Activated T-helper 2 cell treated with anti-CD3 and anti-CD28 coated beads, Interferon-gamma antibody, Interleukin-2, Interleukin-4, amounts not matched to agents 10 μg/mL and 5 μg/mL and 100 μg/mL, durations not matched to agents 14 hours and 24 hours and 36 hours (primary cell): ENCODE data around the gene TFIP11. TPM values are rescaled to one million over a fixed set of nuclear protein-coding genes. Genes with fewer than 3 reads are reported as not detected.

Source experiments
- DNase-seq: peaks from one replicate; pipeline ENCODE4 v3.0.0; 2021; ENCODE audit warnings: low spot score
- H3K27ac Mint-ChIP-seq: one replicate; pipeline ENCODE4 v1.8.0; 2021; ENCODE audit warnings: mixed read lengths
- H3K27me3 Mint-ChIP-seq: one replicate; pipeline ENCODE4 v1.8.0; 2021; ENCODE audit warnings: low read depth, mixed read lengths
- H3K36me3 Mint-ChIP-seq: one replicate; pipeline ENCODE4 v1.8.0; 2021; ENCODE audit warnings: low read depth, mixed read lengths
- H3K4me1 Mint-ChIP-seq: one replicate; pipeline ENCODE4 v1.8.0; 2021; ENCODE audit warnings: low read depth, mixed read lengths
- H3K4me3 Mint-ChIP-seq: one replicate; pipeline ENCODE4 v1.8.0; 2021; ENCODE audit warnings: low read depth, mild to moderate bottlenecking, moderate library complexity, mixed read lengths
- H3K9me3 Mint-ChIP-seq: one replicate; pipeline ENCODE4 v1.8.0; 2021; ENCODE audit warnings: mixed read lengths
- intact Hi-C: fragments of 100-400 bp; cut with micrococcal nuclease; formaldehyde crosslinking; loops from one replicate; pipeline ENCODE4 v1.15.1; 2023
- total RNA-seq: library from RNA; stranded (reverse); gene quantifications from 2 replicates; pipeline ENCODE4 v1.2.3, GENCODE V29; 2022

Gene TFIP11
- total RNA-seq, 1 donor from 2014 or later: 49.7 TPM

- H3K27ac Mint-ChIP-seq: peak overlapping the region; percentile 86
- H3K9me3 Mint-ChIP-seq: no peaks in the 10 kb centered on the region
- intact Hi-C loops: loop anchor here (5.0 kb wide), 1 partner anchor 192 kb away; no protein-coding TSS in a partner anchor
- peak overlapping the region; percentile 77 for H3K4me3 Mint-ChIP-seq
- no peaks in the 10 kb centered on the region for H3K27me3 Mint-ChIP-seq
- no peak for DNase-seq
- peaks cover 65% of the 10 kb centered on the region for H3K4me1 Mint-ChIP-seq
- peaks cover 50% of the 10 kb centered on the region for H3K36me3 Mint-ChIP-seq
These were observed 32.3 kb downstream of the TFIP11 start for GRCh38 chr22:26479792-26480610.

GRCh38 chr22:26479043-26479791 lies 33.1 kb downstream of the TFIP11 start:
- H3K27me3 Mint-ChIP-seq: no peaks in the 10 kb centered on the region
- intact Hi-C loops: no loop called here
- peaks cover 55% of the 10 kb centered on the region for H3K36me3 Mint-ChIP-seq
- peaks cover 65% of the 10 kb centered on the region for H3K4me1 Mint-ChIP-seq
- H3K9me3 Mint-ChIP-seq: no peaks in the 10 kb centered on the region
- H3K27ac Mint-ChIP-seq: peak overlapping the region; percentile 86
- no peak for DNase-seq
- peak overlapping the region; percentile 77 for H3K4me3 Mint-ChIP-seq

DNA sequence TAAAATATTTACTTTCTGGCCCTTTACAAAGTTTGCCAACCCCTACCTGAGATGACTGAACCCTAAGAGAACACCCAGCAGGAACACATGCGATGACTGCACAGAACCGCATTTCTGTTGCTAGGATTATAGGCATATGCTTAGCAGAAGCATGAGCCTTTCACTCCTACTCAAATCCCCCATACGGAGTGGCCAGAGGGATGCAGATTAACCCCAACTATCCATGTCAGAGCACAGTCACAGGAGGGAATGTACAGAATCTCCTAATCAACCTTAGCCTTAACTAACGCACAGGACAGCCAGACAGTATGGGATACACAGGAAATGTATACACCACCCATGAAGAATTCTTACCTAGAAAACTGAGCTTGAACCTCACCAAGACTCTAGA lies 34.9 kb downstream of the TFIP11 start:
- Mint-ChIP-seq H3K36me3 (peaks cover 66% of the 10 kb centered on the region), H3K9me3 (no peaks in the 10 kb centered on the region), H3K27me3 (no peaks in the 10 kb centered on the region), H3K4me3 (peak overlapping the region; percentile 74), H3K27ac (peak overlapping the region; percentile 80), H3K4me1 (peaks cover 56% of the 10 kb centered on the region)
- intact Hi-C loops: no loop called here
- DNase-seq: no peak

GRCh38 chr22:26476705-26477340 lies 35.5 kb downstream of the TFIP11 start:
- H3K27ac Mint-ChIP-seq: peak overlapping the region; percentile 65
- no peak overlapping the region for H3K4me3 Mint-ChIP-seq
- H3K4me1 Mint-ChIP-seq: peaks cover 51% of the 10 kb centered on the region
- H3K9me3 Mint-ChIP-seq: no peaks in the 10 kb centered on the region
- DNase-seq: no peak
- H3K36me3 Mint-ChIP-seq: peaks cover 70% of the 10 kb centered on the region
- H3K27me3 Mint-ChIP-seq: no peaks in the 10 kb centered on the region
- intact Hi-C loops: no loop called here

GRCh38 chr22:26474682-26475081 lies 37.6 kb downstream of the TFIP11 start:
- DNase-seq: no peak
- Mint-ChIP-seq H3K9me3 (no peaks in the 10 kb centered on the region), H3K27me3 (no peaks in the 10 kb centered on the region), H3K36me3 (peaks cover 75% of the 10 kb centered on the region), H3K27ac (no peak overlapping the region), H3K4me1 (peaks cover 33% of the 10 kb centered on the region), H3K4me3 (no peak overlapping the region)
- intact Hi-C loops: no loop called here

GRCh38 chr22:26471522-26471921 lies 40.8 kb downstream of the TFIP11 start:
- no peaks in the 10 kb centered on the region for H3K9me3 Mint-ChIP-seq
- intact Hi-C loops: no loop called here
- peaks cover 66% of the 10 kb centered on the region for H3K36me3 Mint-ChIP-seq
- DNase-seq: no peak
- no peak overlapping the region for H3K27ac Mint-ChIP-seq
- H3K4me3 Mint-ChIP-seq: no peak overlapping the region
- peaks cover 7% of the 10 kb centered on the region for H3K4me1 Mint-ChIP-seq
- H3K27me3 Mint-ChIP-seq: no peaks in the 10 kb centered on the region

- intact Hi-C loops: no loop called here
- Mint-ChIP-seq H3K27ac (no peak overlapping the region), H3K4me1 (peaks cover 5% of the 10 kb centered on the region), H3K9me3 (no peaks in the 10 kb centered on the region), H3K4me3 (no peak overlapping the region), H3K36me3 (peaks cover 66% of the 10 kb centered on the region), H3K27me3 (no peaks in the 10 kb centered on the region)
- no peak for DNase-seq
These were observed 41.5 kb downstream of the TFIP11 start for GRCh38 chr22:26470807-26471206.

GRCh38 chr22:26466196-26466595 lies 46.1 kb downstream of the TFIP11 start:
- Mint-ChIP-seq H3K4me3 (no peak overlapping the region), H3K9me3 (no peaks in the 10 kb centered on the region), H3K36me3 (peaks cover 60% of the 10 kb centered on the region), H3K27me3 (no peaks in the 10 kb centered on the region), H3K27ac (no peak overlapping the region), H3K4me1 (peaks cover 1% of the 10 kb centered on the region)
- intact Hi-C loops: no loop called here
- no peak for DNase-seq

DNA sequence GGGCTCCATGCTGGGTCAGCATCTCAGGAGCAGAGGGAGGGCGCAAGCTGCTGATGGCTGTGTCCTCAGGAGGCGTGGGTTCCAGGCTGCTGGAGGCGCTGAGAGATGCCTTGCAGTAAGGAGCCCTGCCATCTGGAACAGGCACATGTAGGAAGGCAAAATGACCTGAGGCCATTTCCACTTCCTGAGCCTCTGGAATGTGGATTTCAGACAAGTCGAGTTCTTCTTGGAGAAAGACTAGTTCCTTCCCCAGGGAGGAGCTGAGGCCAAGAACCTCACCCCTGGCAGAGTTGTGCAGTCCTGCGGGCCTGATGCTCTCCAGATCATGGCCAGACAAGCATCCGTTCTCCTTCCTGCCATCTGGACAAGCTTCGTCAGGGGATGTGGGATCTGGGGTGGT lies 48.0 kb downstream of the TFIP11 start:
- no peaks in the 10 kb centered on the region for H3K27me3 Mint-ChIP-seq
- no peak for DNase-seq
- no peak overlapping the region for H3K27ac Mint-ChIP-seq
- H3K4me1 Mint-ChIP-seq: peaks cover 1% of the 10 kb centered on the region
- peaks cover 59% of the 10 kb centered on the region for H3K36me3 Mint-ChIP-seq
- intact Hi-C loops: no loop called here
- no peak overlapping the region for H3K4me3 Mint-ChIP-seq
- no peaks in the 10 kb centered on the region for H3K9me3 Mint-ChIP-seq

GRCh38 chr22:26463688-26464087 lies 48.6 kb downstream of the TFIP11 start:
- no peaks in the 10 kb centered on the region for H3K9me3 Mint-ChIP-seq
- H3K27me3 Mint-ChIP-seq: no peaks in the 10 kb centered on the region
- H3K4me3 Mint-ChIP-seq: no peak overlapping the region

DNA sequence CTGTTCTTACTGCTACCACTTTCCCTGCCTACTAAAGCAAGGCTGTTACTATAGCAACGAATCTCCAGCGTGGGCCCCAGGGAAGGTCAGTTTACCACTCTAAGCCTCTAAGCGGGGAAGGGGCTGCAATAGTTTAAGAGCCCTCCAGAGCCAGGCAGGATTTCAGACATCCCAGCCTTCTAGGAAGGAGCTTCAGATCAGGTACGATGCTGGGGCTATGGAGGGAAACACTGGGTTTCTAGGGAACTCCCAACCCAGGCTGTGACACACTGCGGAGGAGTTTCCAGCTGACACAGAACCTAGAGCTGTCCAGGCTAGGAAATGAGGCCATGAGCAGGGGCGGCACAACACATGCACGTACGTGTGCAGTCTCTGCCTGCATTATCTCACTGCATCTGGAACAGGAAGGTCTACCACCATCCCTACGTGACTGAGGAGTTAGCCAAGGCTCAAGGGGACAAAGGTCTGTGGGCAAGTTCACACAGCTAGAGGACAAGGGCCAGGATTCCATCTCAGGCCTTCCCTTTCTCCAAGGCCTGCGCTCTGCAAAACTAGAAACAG lies 49.1 kb downstream of the TFIP11 start:
- intact Hi-C loops: no loop called here
- peaks cover 50% of the 10 kb centered on the region for H3K36me3 Mint-ChIP-seq
- H3K27me3 Mint-ChIP-seq: no peaks in the 10 kb centered on the region
- no peak overlapping the region for H3K4me3 Mint-ChIP-seq
- H3K4me1 Mint-ChIP-seq: peaks cover 1% of the 10 kb centered on the region
- DNase-seq: no peak
- H3K9me3 Mint-ChIP-seq: no peaks in the 10 kb centered on the region
- H3K27ac Mint-ChIP-seq: no peak overlapping the region

More at GRCh38 chr22:26463688-26464087, 48.6 kb downstream of the TFIP11 start:
- peaks cover 52% of the 10 kb centered on the region for H3K36me3 Mint-ChIP-seq
- no peak for DNase-seq
- intact Hi-C loops: no loop called here
- H3K4me1 Mint-ChIP-seq: peaks cover 1% of the 10 kb centered on the region
- no peak overlapping the region for H3K27ac Mint-ChIP-seq

- intact Hi-C loops: no loop called here
- no peak overlapping the region for H3K27ac Mint-ChIP-seq
- peaks cover 1% of the 10 kb centered on the region for H3K4me1 Mint-ChIP-seq
- DNase-seq: no peak
- peaks cover 52% of the 10 kb centered on the region for H3K36me3 Mint-ChIP-seq
- H3K9me3 Mint-ChIP-seq: no peaks in the 10 kb centered on the region
- no peaks in the 10 kb centered on the region for H3K27me3 Mint-ChIP-seq
- no peak overlapping the region for H3K4me3 Mint-ChIP-seq
These were observed 49.6 kb downstream of the TFIP11 start for GRCh38 chr22:26462641-26463040.
